GM12891 (cell line): ENCODE measurements around the gene TLE3.
A peak's percentile ranks its signal among the peaks of the same experiment; 100 is the strongest.

Source experiments
- DNase-seq: peaks from one replicate; pipeline ENCODE4 v3.0.0; 2011; ENCODE audit warnings: low spot score; ENCODE audit not compliant: insufficient read length
- FAIRE-seq: peaks from 2 replicates; lab custom pipeline; 2011; peaks lifted over from hg19 to GRCh38; lab: Jason Lieb, UNC
- PAX5 ChIP-seq: IDR thresholded peaks from 2 replicates; pipeline ENCODE4 v1.6.1; 2011; ENCODE audit warnings: low read length, moderate library complexity, mild to moderate bottlenecking; ENCODE audit not compliant: insufficient read depth, severe bottlenecking
- POLR2A ChIP-seq: IDR thresholded peaks from 2 replicates; pipeline ENCODE4 v1.6.1; 2011; ENCODE audit warnings: low read depth, low read length, control low read depth
- POLR2AphosphoS5 ChIP-seq: IDR thresholded peaks from 2 replicates; pipeline ENCODE4 v1.6.1; 2011; ENCODE audit warnings: low read depth, low read length, control low read depth
- POU2F2 ChIP-seq: IDR thresholded peaks from 2 replicates; pipeline ENCODE4 v1.6.1; 2011; ENCODE audit warnings: low read depth, mild to moderate bottlenecking, control low read depth, low read length, moderate library complexity
- SPI1 ChIP-seq: IDR thresholded peaks from 2 replicates; pipeline ENCODE4 v1.6.1; 2011; ENCODE audit warnings: low read depth, low read length, control low read depth
- TAF1 ChIP-seq: IDR thresholded peaks from 2 replicates; pipeline ENCODE4 v1.6.1; 2011; ENCODE audit warnings: low read depth, low read length, control low read depth

The TLE3 gene

DNA sequence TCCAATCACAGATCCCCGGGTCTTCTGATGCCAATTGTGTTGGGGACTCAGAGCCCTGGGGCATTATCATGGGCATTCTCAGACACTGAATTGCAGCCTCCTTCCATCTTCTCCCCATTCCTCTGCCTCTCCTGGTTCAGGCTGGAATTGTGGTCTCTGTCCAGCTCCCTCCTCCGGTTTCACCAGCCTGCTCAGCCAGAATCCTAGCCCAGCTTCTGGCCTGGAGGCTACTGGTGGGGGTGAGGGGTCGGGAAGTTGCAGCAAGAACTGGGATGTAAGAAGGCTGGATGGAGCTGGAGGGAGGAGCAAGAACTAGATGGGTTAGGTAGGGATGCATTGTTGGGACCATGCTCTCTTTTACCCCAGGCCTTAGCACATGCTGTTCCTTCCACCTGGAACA is 53.5 kb downstream of the TLE3 start:
- TF ChIP-seq SPI1 (no peak), POU2F2 (no peak), TAF1 (no peak), POLR2A (no peak), POLR2AphosphoS5 (no peak), PAX5 (no peak)
- FAIRE-seq: peak; percentile 16
- no peak for DNase-seq

DNA sequence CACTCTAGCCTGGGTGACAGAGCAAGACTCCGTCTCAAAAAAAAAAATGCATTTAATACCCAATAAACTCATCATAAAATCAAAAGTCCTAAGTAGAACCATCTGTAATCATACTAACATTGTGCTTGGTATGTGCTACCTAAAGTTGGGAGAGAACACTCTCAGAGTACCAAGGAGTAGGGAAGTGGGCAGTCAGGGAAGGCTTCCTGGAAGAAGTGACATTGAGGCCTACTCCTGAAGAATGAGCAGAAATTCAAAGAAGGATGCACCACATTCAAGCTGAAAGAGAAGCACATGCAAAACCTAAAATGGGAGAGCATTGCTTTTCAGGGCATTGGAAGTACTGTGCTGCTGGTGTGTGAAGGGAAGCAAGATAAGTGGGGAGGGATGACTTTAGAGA is 54.1 kb downstream of the TLE3 start:
- FAIRE-seq (no peak), DNase-seq (no peak)
- TF ChIP-seq PAX5 (no peak), TAF1 (no peak), SPI1 (no peak), POLR2A (no peak), POU2F2 (no peak), POLR2AphosphoS5 (no peak)

DNA sequence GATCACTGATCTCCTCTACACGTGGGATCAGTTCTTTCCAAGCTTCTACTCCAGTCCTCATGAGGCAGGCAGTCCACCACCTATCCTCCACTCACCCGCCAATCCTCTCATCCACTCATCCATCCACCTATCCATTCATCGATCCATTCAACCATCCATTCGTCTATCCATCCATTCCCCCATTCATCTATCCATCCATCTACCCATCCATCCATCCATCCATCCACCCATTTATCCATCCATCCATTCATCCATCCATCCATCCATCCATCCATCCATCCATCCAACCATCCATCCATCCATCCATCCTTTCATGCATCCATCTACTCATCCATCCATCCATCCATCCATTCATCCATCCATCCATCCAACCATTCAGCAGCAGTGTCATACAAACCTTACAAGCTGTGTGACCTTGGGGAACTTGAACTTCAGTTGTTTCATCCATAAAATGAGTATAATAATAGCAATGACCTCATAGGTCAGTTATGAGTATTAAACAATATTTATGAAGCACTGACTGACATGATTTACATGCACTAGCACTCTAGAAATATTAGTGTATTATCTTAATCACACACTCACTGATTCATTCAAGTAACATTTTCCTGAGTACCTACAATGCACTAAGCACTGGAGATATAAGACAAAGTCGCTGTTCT is 55.0 kb downstream of the TLE3 start:
- TF ChIP-seq POLR2A (no peak), POLR2AphosphoS5 (no peak), PAX5 (no peak), SPI1 (no peak)
- FAIRE-seq: peak; percentile 47

DNA sequence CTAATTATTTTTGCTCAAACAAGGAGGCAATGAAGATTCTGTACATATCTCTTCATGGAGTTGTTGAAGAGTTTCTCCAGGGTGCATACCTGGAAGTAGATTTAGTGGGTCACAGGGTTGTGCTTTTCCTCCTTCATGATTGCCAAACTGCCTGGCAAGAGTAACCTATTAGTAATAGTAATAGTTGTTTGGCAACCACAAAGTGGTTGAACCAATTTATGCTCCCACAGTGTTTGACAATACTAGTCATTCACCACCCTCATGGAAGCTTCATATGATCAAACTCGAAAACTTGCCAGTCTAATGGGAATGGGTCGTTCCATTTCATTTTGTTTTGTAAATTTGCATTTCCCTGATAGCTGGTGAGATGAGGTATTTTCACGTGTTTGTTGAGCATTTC is 57.8 kb downstream of the TLE3 start:
- FAIRE-seq (peak; percentile 9), DNase-seq (no peak)
- TF ChIP-seq TAF1: no peak
- TF ChIP-seq POLR2AphosphoS5: no peak
- TF ChIP-seq POU2F2: no peak
- TF ChIP-seq PAX5: no peak
- TF ChIP-seq SPI1: no peak
- no peak for TF ChIP-seq POLR2A

More for the DNA sequence above, 55.0 kb downstream of the TLE3 start:
- DNase-seq: no peak

DNA sequence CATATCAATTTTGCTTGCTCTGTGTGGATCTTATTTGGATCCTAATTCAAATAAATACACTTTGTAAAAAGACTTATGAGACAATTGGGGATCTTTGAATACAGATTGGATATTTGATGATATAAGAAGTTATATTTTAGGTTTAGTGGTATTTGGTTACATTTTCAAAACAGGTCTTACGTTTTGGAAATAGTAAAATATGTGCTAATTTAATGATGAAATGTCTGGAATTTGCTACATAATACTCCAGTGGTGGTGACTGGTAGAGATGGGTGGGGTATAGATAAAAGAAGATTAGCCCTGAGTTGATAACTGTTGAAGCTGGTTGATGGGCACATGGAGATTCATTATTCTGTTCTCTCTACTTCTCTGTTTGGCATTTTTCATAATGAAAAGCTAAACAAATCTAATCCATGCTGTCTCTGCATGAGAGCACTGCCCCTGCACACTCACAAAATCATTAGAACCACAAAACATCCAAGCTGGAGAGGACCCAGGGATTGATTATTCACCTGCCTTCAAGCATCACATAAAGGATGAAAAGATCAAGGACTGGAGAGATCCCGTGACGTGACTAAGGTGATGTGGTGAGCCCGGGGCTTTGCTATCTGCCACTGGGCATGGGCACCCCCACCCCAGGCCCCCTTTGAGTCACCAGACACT is 58.9 kb downstream of the TLE3 start:
- DNase-seq: no peak
- no peak for TF ChIP-seq POLR2A
- TF ChIP-seq TAF1: no peak
- TF ChIP-seq POLR2AphosphoS5: no peak
- FAIRE-seq: no peak

DNA sequence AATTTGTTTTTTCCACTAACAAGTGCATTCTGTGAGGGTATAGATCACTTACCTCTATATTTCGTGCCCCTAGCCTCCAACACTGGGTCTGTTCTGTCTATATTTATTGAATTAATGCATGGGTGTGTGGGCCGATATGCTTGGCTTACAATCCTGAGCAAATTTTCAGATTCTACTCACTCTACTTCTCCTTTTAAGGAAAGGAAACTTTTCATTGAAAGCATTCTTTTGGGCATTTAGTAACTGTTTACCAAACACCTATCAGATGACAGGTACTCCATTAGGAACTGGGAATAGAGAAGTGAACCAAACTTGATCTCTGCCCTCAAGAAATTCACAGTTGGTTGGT is 60.5 kb downstream of the TLE3 start:
- DNase-seq: no peak
- TF ChIP-seq POU2F2 (no peak), PAX5 (no peak), SPI1 (peak; percentile 44; the same call in 1 of the 2 replicates), TAF1 (no peak)
- peak; percentile 64 for FAIRE-seq

DNA sequence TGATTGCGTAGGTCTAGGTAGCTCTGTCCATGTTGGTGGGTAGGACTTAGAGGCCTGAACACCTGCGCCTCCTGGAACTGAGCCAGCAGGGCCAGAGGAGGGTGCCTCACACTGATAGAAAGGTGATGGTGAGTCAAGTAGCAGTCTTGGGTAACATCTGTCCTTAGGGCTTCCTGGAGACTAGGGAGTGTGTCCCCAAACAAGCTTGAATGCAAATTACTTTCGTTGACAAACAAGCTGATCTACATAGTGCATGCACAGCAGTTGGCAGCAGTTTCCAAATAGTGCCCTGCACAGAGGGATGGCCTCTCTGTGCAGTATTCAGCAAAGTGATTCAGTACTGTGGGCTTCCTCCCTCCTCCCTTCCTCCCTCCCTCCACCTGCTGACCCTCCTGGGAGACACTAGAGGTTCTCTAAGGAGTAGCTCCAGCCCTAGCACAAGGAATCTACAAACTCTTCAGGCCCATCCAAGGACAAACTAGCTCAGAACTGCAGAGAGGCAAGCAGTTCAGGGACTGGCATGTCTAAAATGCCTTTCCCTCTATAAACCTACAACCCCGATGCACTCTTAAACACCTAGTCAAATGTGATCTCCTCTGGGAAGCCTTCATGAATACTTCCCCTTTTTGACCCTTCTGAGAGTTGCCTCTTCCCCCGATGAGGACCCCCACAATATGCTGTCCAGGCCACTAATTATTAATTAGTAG is 61.0 kb downstream of the TLE3 start:
- no peak for DNase-seq
- peak; percentile 96 for FAIRE-seq
- TF ChIP-seq POU2F2 (peak; percentile 84; the same call in 1 of the 2 replicates), PAX5 (no peak), SPI1 (no peak), POLR2AphosphoS5 (peak; percentile 37; the same call in 1 of the 2 replicates), POLR2A (peak; percentile 23; the same call in 1 of the 2 replicates), TAF1 (no peak)

DNA sequence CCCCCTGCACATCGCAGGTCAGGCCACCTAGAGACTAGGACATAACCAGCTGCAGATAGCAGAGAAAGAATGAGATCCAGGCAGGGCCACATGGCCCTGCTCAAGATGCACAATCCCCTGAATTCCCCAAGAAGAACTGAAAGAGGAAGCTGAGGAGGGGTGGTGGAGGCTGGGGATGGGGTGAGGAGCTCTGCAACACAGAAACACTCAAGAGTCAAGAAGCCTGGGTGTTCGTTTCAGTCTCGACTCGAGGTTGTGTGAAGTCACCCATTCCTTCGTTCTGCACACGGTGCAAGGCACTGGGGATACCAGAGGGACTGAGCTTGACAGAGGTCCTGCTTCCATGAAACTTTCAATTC is 62.0 kb downstream of the TLE3 start:
- peak; percentile 70 for DNase-seq
- TF ChIP-seq PAX5 (no peak), SPI1 (peak; percentile 75), POU2F2 (no peak), POLR2A (no peak), TAF1 (no peak)
- FAIRE-seq: peak; percentile 96

DNA sequence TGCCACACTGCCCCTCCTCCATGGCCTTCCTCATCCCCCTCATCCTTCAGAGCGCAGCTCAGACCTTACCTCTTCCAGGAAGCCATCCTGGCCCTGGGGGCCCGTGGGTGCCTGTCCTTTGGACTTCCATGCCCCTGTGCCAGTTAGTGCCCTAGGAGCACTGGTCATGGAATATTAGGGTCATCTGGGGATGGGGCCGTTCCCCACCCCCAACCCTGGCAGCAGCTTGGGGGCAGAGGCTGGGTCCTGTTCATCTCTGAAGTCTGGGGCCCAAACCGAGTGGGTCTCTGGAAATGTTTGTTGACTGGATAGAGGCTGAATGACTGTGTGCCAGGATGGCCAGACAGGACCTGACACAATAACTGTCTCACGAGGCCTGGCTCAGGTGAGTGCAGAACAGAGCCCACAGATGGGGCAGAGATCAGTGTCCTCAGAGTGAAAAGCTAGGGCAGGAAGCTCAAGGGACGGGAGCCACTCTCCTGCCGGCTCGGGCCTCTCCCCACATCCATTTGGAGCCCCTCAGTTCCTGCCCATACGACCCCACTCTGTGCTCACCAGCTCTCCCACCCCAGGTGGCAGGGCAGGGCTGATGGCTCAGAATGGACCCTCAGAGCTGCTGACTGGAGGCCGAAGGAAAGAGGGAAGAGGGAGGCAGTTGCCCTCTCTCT is 62.5 kb downstream of the TLE3 start:
- no peak for DNase-seq
- no peak for FAIRE-seq
- TF ChIP-seq POLR2AphosphoS5: no peak
- no peak for TF ChIP-seq SPI1
